Keratinocyte (primary cell): ENCODE data around the gene RPS8. TPM values are rescaled to one million over a fixed set of nuclear protein-coding genes. Genes with fewer than 3 reads are reported as not detected.

Experiments
- DNase-seq: peaks from one replicate; pipeline ENCODE4 v3.0.0-alpha.2; 2011; ENCODE audit warnings: low read depth, missing footprints, low spot score
- FAIRE-seq: peaks from 2 replicates; lab custom pipeline; 2011; peaks lifted over from hg19 to GRCh38; lab: Jason Lieb, UNC
- H2AFZ ChIP-seq: 2 replicates; pipeline ENCODE4 v1.6.0; 2012; ENCODE audit warnings: low read length, control low read depth, inconsistent platforms; ENCODE audit not compliant: control insufficient read depth
- H3K27ac ChIP-seq: 2 replicates; pipeline ENCODE4 v1.5.1; 2011; ENCODE audit warnings: low read length; ENCODE audit not compliant: control insufficient read depth, insufficient read depth
- H3K27me3 ChIP-seq: 3 replicates; pipeline ENCODE4 v1.6.0; 2011; ENCODE audit warnings: low read length; ENCODE audit not compliant: control insufficient read depth, insufficient read depth; ENCODE audit errors: extremely low read depth
- H3K36me3 ChIP-seq, 2 experiments: 2 replicates in 1 of 2; 3 replicates in 1 of 2; pipeline ENCODE4 v1.5.1; 2011; ENCODE audit warnings: low read length in 2 of 2, mild to moderate bottlenecking in 1 of 2; ENCODE audit not compliant: control insufficient read depth in 2 of 2, insufficient read depth in 2 of 2; ENCODE audit errors: extremely low read depth in 1 of 2
- H3K4me1 ChIP-seq: 3 replicates; pipeline ENCODE4 v1.5.1; 2011; ENCODE audit warnings: low read length; ENCODE audit not compliant: control insufficient read depth, insufficient read depth; ENCODE audit errors: extremely low read depth
- H3K4me2 ChIP-seq: 3 replicates; pipeline ENCODE4 v1.6.0; 2011; ENCODE audit warnings: low read depth, low read length; ENCODE audit not compliant: control insufficient read depth, insufficient read depth; ENCODE audit errors: extremely low read depth
- H3K4me3 ChIP-seq, 3 experiments: fragments of 200-600 bp in 1 of 3; sonication (generic) in 1 of 3; 2 replicates in 2 of 3; 3 replicates in 1 of 3; pipeline ENCODE4 v1.5.1; 2011 to 2016; ENCODE audit warnings: low read length in 3 of 3, mild to moderate bottlenecking in 3 of 3, control low read depth in 2 of 3, inconsistent platforms in 1 of 3, low read depth in 1 of 3, mixed read lengths in 1 of 3, mixed run types in 1 of 3, moderate library complexity in 1 of 3; ENCODE audit not compliant: control insufficient read depth in 2 of 3, insufficient read depth in 2 of 3; ENCODE audit errors: extremely low read depth in 1 of 3
- H3K79me2 ChIP-seq: 2 replicates; pipeline ENCODE4 v1.6.0; 2012; ENCODE audit warnings: low read length; ENCODE audit not compliant: control insufficient read depth, insufficient read depth
- H3K9ac ChIP-seq: 3 replicates; pipeline ENCODE4 v1.6.0; 2011; ENCODE audit warnings: low read length; ENCODE audit not compliant: control insufficient read depth, insufficient read depth; ENCODE audit errors: extremely low read depth
- H3K9me1 ChIP-seq: 3 replicates; pipeline ENCODE4 v1.6.0; 2011; ENCODE audit warnings: low read length; ENCODE audit not compliant: control insufficient read depth, insufficient read depth; ENCODE audit errors: extremely low read depth
- H3K9me3 ChIP-seq: 2 replicates; pipeline ENCODE4 v1.5.1; 2012; ENCODE audit warnings: low read depth, low read length; ENCODE audit not compliant: control insufficient read depth
- H4K20me1 ChIP-seq: 3 replicates; pipeline ENCODE4 v1.6.0; 2011; ENCODE audit warnings: low read length; ENCODE audit not compliant: control insufficient read depth, insufficient read depth; ENCODE audit errors: extremely low read depth
- CTCF ChIP-seq, 3 experiments: IDR thresholded peaks in 1 of 3; conservative IDR thresholded peaks in 1 of 3; optimal IDR thresholded peaks in 1 of 3; 2 replicates in 2 of 3; 3 replicates in 1 of 3; pipeline versions ENCODE3 to v1.5.1; 2011; ENCODE audit warnings: low read length in 3 of 3, mild to moderate bottlenecking in 3 of 3, moderate library complexity in 2 of 3, control low read depth in 1 of 3, inconsistent platforms in 1 of 3; ENCODE audit not compliant: insufficient read depth in 2 of 3; ENCODE audit errors: extremely low read depth in 1 of 3
- EZH2 ChIP-seq: IDR thresholded peaks from one replicate; pipeline ENCODE4 v1.6.1; 2012; ENCODE audit warnings: inconsistent platforms, mild to moderate bottlenecking, low read length, moderate library complexity
- dilution Hi-C: fragments of 300-500 bp; cut with MboI; formaldehyde crosslinking; loops from one replicate; pipeline ENCODE4 v1.7.0; 2020; ENCODE audit warnings: low sequenced_read_pairs; ENCODE audit not compliant: extremely low pct_ligation_motif_present
- polyA plus RNA-seq, 5 experiments: library from polyadenylated mRNA; depleted of rRNA in 3 of 5; stranded (reverse) in 3 of 5; stranded (forward) in 1 of 5; unstranded in 1 of 5; fragments of >200 nt; gene quantifications; 1 replicate in 1 of 5; 2 replicates in 3 of 5; 3 replicates in 1 of 5; pipeline versions ENCODE4 v1.2.1 to v1.2.3, GENCODE V29; 2011 to 2012; ENCODE audit warnings: missing spikeins in 2 of 5, low read depth in 1 of 5, low replicate concordance in 1 of 5

The RPS8 gene
- polyA plus RNA-seq, 1 donor (not counting 4 experiments of a cell fraction or from before 2014, with no cell fraction given): 2,149 TPM

- H3K9me3 ChIP-seq: no peaks in the 10 kb centered on the region
- no peaks in the 10 kb centered on the region for H4K20me1 ChIP-seq
- H3K27me3 ChIP-seq: no peaks in the 10 kb centered on the region
- no peaks in the 10 kb centered on the region for H3K36me3 ChIP-seq
- no peak overlapping the region for H3K27ac ChIP-seq
- FAIRE-seq (no peak), DNase-seq (no peak)
- H3K9ac ChIP-seq: no peak overlapping the region
- H3K4me2 ChIP-seq: no peak overlapping the region
- no peak overlapping the region for H3K4me3 ChIP-seq
- H3K4me1 ChIP-seq: peaks cover 19% of the 10 kb centered on the region
- H3K9me1 ChIP-seq: no peaks in the 10 kb centered on the region
- H2AFZ ChIP-seq: no peak overlapping the region
- no peaks in the 10 kb centered on the region for H3K79me2 ChIP-seq
- dilution Hi-C loops: no loop called here
- TF ChIP-seq CTCF (optimal IDR thresholded peaks at IDR 0.05 in 1 of 3, IDR thresholded peaks at IDR 0.05 in 1 of 3, conservative IDR thresholded peaks at IDR 0.05 in 1 of 3; ENCODE audit: extremely low read depth in 1 of 3, insufficient read depth in 2 of 3, low read length in 3 of 3) (no peak), EZH2 (no peak)
These were observed 12.2 kb downstream of the RPS8 start for GRCh38 chr1:44787506-44787905.

GRCh38 chr1:44788120-44788860 lies 12.9 kb downstream of the RPS8 start, which contains the start of gene BEST4:
Gene BEST4 (minus strand): TSS chr1:44788170. CDS start chr1:44787705, 465 bp downstream.
- H3K27me3 ChIP-seq: no peaks in the 10 kb centered on the region
- no peak within 1 kb of the TSS for H3K27ac ChIP-seq
- H4K20me1 ChIP-seq: no peaks in the 10 kb centered on the region
- no peak within 1 kb of the TSS for H2AFZ ChIP-seq
- dilution Hi-C loops: no loop called here
- H3K4me1 ChIP-seq: peaks cover 19% of the 10 kb centered on the region
- H3K4me2 ChIP-seq: no peak within 1 kb of the TSS
- H3K79me2 ChIP-seq: no peaks in the 10 kb centered on the region
- H3K36me3 ChIP-seq: no peaks in the 10 kb centered on the region
- TF ChIP-seq CTCF (optimal IDR thresholded peaks at IDR 0.05 in 1 of 3, IDR thresholded peaks at IDR 0.05 in 1 of 3, conservative IDR thresholded peaks at IDR 0.05 in 1 of 3; ENCODE audit: extremely low read depth in 1 of 3, insufficient read depth in 2 of 3, low read length in 3 of 3) (no peak), EZH2 (no peak)
- no peak for DNase-seq
- FAIRE-seq: no peak
- no peaks in the 10 kb centered on the region for H3K9me1 ChIP-seq
- H3K4me3 ChIP-seq: no peak within 1 kb of the TSS
- H3K9ac ChIP-seq: no peak within 1 kb of the TSS
- H3K9me3 ChIP-seq: no peaks in the 10 kb centered on the region
